ENCODE data around the gene GALNS. TPM values are rescaled to one million over a fixed set of nuclear protein-coding genes. Genes with fewer than 3 reads are reported as not detected.

The GALNS gene
- total and polyA plus RNA-seq, 2 of the 13 experiments (the other 11 are each of a cell fraction or from before 2014, with no cell fraction given) = 9.2 to 9.8 TPM

DNA sequence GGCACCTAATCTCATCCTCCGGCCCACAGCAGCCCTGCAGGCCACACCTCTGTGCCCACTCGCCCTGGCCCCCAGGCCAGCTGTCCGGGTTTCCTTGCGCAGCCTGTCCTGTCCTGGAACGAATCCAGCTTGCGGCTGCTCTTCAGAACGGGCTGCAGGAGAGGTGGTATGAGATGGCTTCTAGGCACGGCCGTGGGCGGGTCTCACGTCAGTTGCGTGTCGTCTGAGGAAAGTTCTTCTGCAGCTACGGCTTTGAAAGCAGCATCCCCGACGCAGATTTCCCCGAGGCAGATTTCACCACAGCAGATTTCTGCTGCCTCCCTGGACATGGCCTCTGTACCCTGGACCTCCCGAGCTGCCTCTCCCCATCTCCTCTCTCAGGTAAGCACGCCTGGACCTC is 18.2 kb downstream of the GALNS start (continued):
- TF ChIP-seq, protein P1, sequence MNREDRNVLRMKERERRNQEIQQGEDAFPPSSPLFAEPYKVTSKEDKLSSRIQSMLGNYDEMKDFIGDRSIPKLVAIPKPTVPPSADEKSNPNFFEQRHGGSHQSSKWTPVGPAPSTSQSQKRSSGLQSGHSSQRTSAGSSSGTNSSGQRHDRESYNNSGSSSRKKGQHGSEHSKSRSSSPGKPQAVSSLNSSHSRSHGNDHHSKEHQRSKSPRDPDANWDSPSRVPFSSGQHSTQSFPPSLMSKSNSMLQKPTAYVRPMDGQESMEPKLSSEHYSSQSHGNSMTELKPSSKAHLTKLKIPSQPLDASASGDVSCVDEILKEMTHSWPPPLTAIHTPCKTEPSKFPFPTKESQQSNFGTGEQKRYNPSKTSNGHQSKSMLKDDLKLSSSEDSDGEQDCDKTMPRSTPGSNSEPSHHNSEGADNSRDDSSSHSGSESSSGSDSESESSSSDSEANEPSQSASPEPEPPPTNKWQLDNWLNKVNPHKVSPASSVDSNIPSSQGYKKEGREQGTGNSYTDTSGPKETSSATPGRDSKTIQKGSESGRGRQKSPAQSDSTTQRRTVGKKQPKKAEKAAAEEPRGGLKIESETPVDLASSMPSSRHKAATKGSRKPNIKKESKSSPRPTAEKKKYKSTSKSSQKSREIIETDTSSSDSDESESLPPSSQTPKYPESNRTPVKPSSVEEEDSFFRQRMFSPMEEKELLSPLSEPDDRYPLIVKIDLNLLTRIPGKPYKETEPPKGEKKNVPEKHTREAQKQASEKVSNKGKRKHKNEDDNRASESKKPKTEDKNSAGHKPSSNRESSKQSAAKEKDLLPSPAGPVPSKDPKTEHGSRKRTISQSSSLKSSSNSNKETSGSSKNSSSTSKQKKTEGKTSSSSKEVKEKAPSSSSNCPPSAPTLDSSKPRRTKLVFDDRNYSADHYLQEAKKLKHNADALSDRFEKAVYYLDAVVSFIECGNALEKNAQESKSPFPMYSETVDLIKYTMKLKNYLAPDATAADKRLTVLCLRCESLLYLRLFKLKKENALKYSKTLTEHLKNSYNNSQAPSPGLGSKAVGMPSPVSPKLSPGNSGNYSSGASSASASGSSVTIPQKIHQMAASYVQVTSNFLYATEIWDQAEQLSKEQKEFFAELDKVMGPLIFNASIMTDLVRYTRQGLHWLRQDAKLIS (CRISPR knock-in tag; IDR thresholded peaks at IDR 0.05) = no peak

DNA sequence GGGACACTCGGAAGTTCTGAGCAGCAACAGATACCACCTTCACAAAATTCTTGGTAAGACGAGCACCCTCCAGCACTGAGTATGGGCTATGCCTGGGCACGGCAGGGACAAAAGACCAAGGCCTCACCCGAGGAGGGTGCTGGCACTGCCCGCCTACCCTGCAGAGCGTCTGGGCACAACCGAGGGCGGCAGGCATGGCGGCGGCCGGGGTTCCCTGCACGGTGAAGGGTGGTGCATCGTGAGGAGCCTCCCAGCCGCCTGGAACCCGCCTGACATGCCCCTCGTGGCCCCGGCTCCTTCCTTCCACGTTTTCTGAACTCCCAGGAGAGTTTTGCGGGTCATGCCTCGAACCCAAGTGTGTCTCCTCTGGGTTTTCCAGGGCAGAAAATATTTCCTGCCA is 18.9 kb downstream of the GALNS start:
- Histone ChIP-seq H3K4me3 (replicated peaks in 1 of 3; ENCODE audit: insufficient read depth in 1 of 3, low read depth in 2 of 3, low read length in 3 of 3) (no peak overlapping the region), H3K9me3 (ENCODE audit: low read length) (no peaks in the 10 kb centered on the region), H3K79me2 (ENCODE audit: insufficient read depth, low read length) (no peaks in the 10 kb centered on the region), H3K36me3 (replicated peaks in 1 of 2; ENCODE audit: control insufficient read depth in 1 of 2, insufficient read depth in 2 of 2, low read length in 2 of 2) (no peaks in the 10 kb centered on the region), H2AFZ (ENCODE audit: low read length) (no peak overlapping the region), H3K27ac (ENCODE audit: extremely low read length, insufficient read depth, low read length) (no peak overlapping the region), H4K20me1 (ENCODE audit: insufficient read depth, low read length) (no peaks in the 10 kb centered on the region), H3K4me2 (ENCODE audit: low read depth, low read length) (no peak overlapping the region), H3K9ac (ENCODE audit: insufficient read depth, low read depth, low read length) (no peak overlapping the region), H3K27me3 (ENCODE audit: control insufficient read depth in 1 of 2, insufficient read depth in 2 of 2, low read length in 2 of 2) (no peaks in the 10 kb centered on the region), H3K4me1 (ENCODE audit: insufficient read depth, low read length) (no peaks in the 10 kb centered on the region)
- WGBS (ENCODE audit: low lambda C conversion rate) = 91% methylated on average over 15 of the region's 20 CpGs
- FAIRE-seq = no peak
- ChIA-PET POLR2A (no interaction called here), CTCF (ENCODE audit: low intra/inter-chr PET ratio, low total read pairs) (no interaction called here)
- no TSS peak for BruUV-seq (replicated peaks)
- in situ Hi-C loops (cut with HindIII; ENCODE audit: extremely low pct_ligation_motif_present, low pct_unique_long_range_greater_than_20kb) (no loop called here), intact Hi-C loops (cut with micrococcal nuclease; ENCODE audit: unreplicated experiment) (no loop called here)
- TF ChIP-seq, protein P2, sequence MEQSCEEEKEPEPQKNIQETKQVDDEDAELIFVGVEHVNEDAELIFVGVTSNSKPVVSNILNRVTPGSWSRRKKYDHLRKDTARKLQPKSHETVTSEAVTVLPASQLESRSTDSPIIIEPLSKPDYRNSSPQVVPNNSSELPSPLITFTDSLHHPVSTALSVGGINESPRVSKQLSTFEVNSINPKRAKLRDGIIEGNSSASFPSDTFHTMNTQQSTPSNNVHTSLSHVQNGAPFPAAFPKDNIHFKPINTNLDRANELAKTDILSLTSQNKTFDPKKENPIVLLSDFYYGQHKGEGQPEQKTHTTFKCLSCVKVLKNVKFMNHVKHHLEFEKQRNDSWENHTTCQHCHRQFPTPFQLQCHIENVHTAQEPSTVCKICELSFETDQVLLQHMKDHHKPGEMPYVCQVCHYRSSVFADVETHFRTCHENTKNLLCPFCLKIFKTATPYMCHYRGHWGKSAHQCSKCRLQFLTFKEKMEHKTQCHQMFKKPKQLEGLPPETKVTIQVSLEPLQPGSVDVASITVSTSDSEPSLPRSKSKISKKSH (CRISPR knock-in tag; IDR thresholded peaks at IDR 0.05; ENCODE audit: borderline replicate concordance) = no peak
- TF ChIP-seq, protein P3, sequence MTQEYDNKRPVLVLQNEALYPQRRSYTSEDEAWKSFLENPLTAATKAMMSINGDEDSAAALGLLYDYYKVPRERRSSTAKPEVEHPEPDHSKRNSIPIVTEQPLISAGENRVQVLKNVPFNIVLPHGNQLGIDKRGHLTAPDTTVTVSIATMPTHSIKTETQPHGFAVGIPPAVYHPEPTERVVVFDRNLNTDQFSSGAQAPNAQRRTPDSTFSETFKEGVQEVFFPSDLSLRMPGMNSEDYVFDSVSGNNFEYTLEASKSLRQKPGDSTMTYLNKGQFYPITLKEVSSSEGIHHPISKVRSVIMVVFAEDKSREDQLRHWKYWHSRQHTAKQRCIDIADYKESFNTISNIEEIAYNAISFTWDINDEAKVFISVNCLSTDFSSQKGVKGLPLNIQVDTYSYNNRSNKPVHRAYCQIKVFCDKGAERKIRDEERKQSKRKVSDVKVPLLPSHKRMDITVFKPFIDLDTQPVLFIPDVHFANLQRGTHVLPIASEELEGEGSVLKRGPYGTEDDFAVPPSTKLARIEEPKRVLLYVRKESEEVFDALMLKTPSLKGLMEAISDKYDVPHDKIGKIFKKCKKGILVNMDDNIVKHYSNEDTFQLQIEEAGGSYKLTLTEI (CRISPR knock-in tag; conservative IDR thresholded peaks at IDR 0.05) = no peak
- no peak for TF ChIP-seq ARNT2 (CRISPR knock-in tag; IDR thresholded peaks at IDR 0.05; ENCODE audit: low read depth)
- no peak for TF ChIP-seq SP140L (CRISPR knock-in tag; IDR thresholded peaks at IDR 0.05; ENCODE audit: borderline replicate concordance)
- no peak for TF ChIP-seq PHF8 (CRISPR knock-in tag; IDR thresholded peaks at IDR 0.05)
- DNase-seq (ENCODE audit: low spot score) = no peak
- no peak for ATAC-seq
